H9 (cell line): Measurements from ENCODE around the gene CORO7. TPM values are rescaled to one million over a fixed set of nuclear protein-coding genes. Genes with fewer than 3 reads are reported as not detected.

Experiments used
- DNase-seq: peaks from one replicate; pipeline ENCODE4 v3.0.0-alpha.2; 2017
- H2AFZ ChIP-seq: one replicate; pipeline ENCODE4 v1.6.1; 2013; ENCODE audit warnings: mild to moderate bottlenecking, low read length, control low read depth, moderate library complexity
- H2AK5ac ChIP-seq: 2 replicates; pipeline ENCODE4 v1.6.1; 2013; ENCODE audit warnings: low read length, control low read depth, mixed read lengths; ENCODE audit not compliant: insufficient read length
- H2BK120ac ChIP-seq: one replicate; pipeline ENCODE4 v1.6.1; 2013; ENCODE audit warnings: low read depth, mild to moderate bottlenecking, low read length, control low read depth, inconsistent platforms; ENCODE audit not compliant: poor library complexity, severe bottlenecking
- H2BK12ac ChIP-seq: 2 replicates; pipeline ENCODE4 v1.6.1; 2013; ENCODE audit warnings: low read length, control low read depth, mixed read lengths, low read depth; ENCODE audit not compliant: insufficient read length
- H2BK15ac ChIP-seq: 2 replicates; pipeline ENCODE4 v1.6.1; 2013; ENCODE audit warnings: low read depth, low read length, control low read depth
- H2BK20ac ChIP-seq: one replicate; pipeline ENCODE4 v1.6.1; 2013; ENCODE audit warnings: low read depth, mild to moderate bottlenecking, low read length, control low read depth, inconsistent platforms; ENCODE audit not compliant: poor library complexity, severe bottlenecking
- H2BK5ac ChIP-seq: 2 replicates; pipeline ENCODE4 v1.6.1; 2013; ENCODE audit warnings: low read length, control low read depth, mixed read lengths; ENCODE audit not compliant: insufficient read length
- H3K14ac ChIP-seq: 2 replicates; pipeline ENCODE4 v1.6.1; 2013; ENCODE audit warnings: low read length, control low read depth; ENCODE audit not compliant: insufficient read depth
- H3K18ac ChIP-seq: 2 replicates; pipeline ENCODE4 v1.6.1; 2013; ENCODE audit warnings: low read depth, mild to moderate bottlenecking, mixed read lengths, low read length, control low read depth; ENCODE audit not compliant: insufficient read length
- H3K23ac ChIP-seq: 2 replicates; pipeline ENCODE4 v1.6.1; 2013; ENCODE audit warnings: low read length, control low read depth, mixed read lengths, low read depth; ENCODE audit not compliant: insufficient read length
- H3K23me2 ChIP-seq: 2 replicates; pipeline ENCODE4 v1.6.1; 2013; ENCODE audit warnings: low read depth, mild to moderate bottlenecking, mixed read lengths, low read length, control low read depth; ENCODE audit not compliant: insufficient read length, poor library complexity, severe bottlenecking
- H3K27ac ChIP-seq: 2 replicates; pipeline ENCODE4 v1.5.1; 2013; ENCODE audit warnings: low read length, control low read depth, mixed read lengths, low read depth; ENCODE audit not compliant: insufficient read length
- H3K27me3 ChIP-seq: 2 replicates; pipeline ENCODE4 v1.6.1; 2013; ENCODE audit warnings: low read length, control low read depth, inconsistent platforms; ENCODE audit not compliant: insufficient read depth
- H3K4ac ChIP-seq: 2 replicates; pipeline ENCODE4 v1.6.1; 2013; ENCODE audit warnings: low read depth, mild to moderate bottlenecking, control low read depth, inconsistent platforms, low read length, moderate library complexity
- H3K4me1 ChIP-seq: 2 replicates; pipeline ENCODE4 v1.6.1; 2013; ENCODE audit warnings: low read length, control low read depth, inconsistent platforms; ENCODE audit not compliant: insufficient read depth
- H3K4me2 ChIP-seq: 2 replicates; pipeline ENCODE4 v1.6.1; 2013; ENCODE audit warnings: low read length, control low read depth, mixed read lengths; ENCODE audit not compliant: insufficient read length, insufficient read depth
- H3K56ac ChIP-seq: 2 replicates; pipeline ENCODE4 v1.6.1; 2013; ENCODE audit warnings: low read depth, mild to moderate bottlenecking, mixed read lengths, low read length, control low read depth; ENCODE audit not compliant: insufficient read length
- H3K79me1 ChIP-seq: 2 replicates; pipeline ENCODE4 v1.6.1; 2013; ENCODE audit warnings: low read depth, mild to moderate bottlenecking, moderate library complexity, low read length, control low read depth, inconsistent platforms; ENCODE audit not compliant: insufficient read depth, poor library complexity, severe bottlenecking
- H3K79me2 ChIP-seq: 2 replicates; pipeline ENCODE4 v1.6.1; 2013; ENCODE audit warnings: low read length, control low read depth, inconsistent platforms; ENCODE audit not compliant: insufficient read depth
- H3K9ac ChIP-seq: 2 replicates; pipeline ENCODE4 v1.6.1; 2013; ENCODE audit warnings: low read length, control low read depth, mixed read lengths; ENCODE audit not compliant: insufficient read length; ENCODE audit errors: extremely low read depth
- H3K9me3 ChIP-seq: one replicate; pipeline ENCODE4 v1.6.1; 2013; ENCODE audit warnings: low read depth, low read length, inconsistent platforms; ENCODE audit not compliant: control insufficient read depth
- H3T11ph ChIP-seq: one replicate; pipeline ENCODE4 v1.6.1; 2013; ENCODE audit warnings: mild to moderate bottlenecking, low read length, control low read depth, inconsistent platforms
- H4K20me1 ChIP-seq: one replicate; pipeline ENCODE4 v1.6.1; 2013; ENCODE audit not compliant: control insufficient read depth, insufficient read length, insufficient read depth
- H4K5ac ChIP-seq: 2 replicates; pipeline ENCODE4 v1.6.1; 2013; ENCODE audit warnings: low read depth, mild to moderate bottlenecking, mixed read lengths, low read length, control low read depth; ENCODE audit not compliant: insufficient read length
- H4K8ac ChIP-seq: replicated peaks from 2 replicates; pipeline ENCODE4 v1.6.1; 2013; ENCODE audit warnings: low read length, control low read depth, mixed read lengths, low read depth; ENCODE audit not compliant: insufficient read length
- H4K91ac ChIP-seq: 2 replicates; pipeline ENCODE4 v1.6.1; 2013; ENCODE audit warnings: low read depth, mild to moderate bottlenecking, moderate library complexity, mixed read lengths, low read length, control low read depth; ENCODE audit not compliant: insufficient read length
- H3K27ac Mint-ChIP-seq, 3 experiments: 2 replicates in 2 of 3; 3 replicates in 1 of 3; pipeline ENCODE4 v1.8.0; 2020 to 2021; ENCODE audit warnings: mixed read lengths in 3 of 3, mild to moderate bottlenecking in 1 of 3, moderate library complexity in 1 of 3
- H3K27me3 Mint-ChIP-seq: 2 replicates; pipeline ENCODE4 v1.8.0; 2021; ENCODE audit warnings: low read depth, mild to moderate bottlenecking, moderate library complexity, mixed read lengths
- H3K36me3 Mint-ChIP-seq, 3 experiments: 2 replicates in 2 of 3; 3 replicates in 1 of 3; pipeline ENCODE4 v1.8.0; 2020 to 2021; ENCODE audit warnings: low read depth in 3 of 3, mixed read lengths in 3 of 3; ENCODE audit not compliant: insufficient read depth in 1 of 3
- H3K4me1 Mint-ChIP-seq, 2 experiments: 2 replicates each; pipeline ENCODE4 v1.8.0; 2020; ENCODE audit warnings: mixed read lengths in 2 of 2
- H3K4me3 Mint-ChIP-seq, 2 experiments: 2 replicates in 1 of 2; 3 replicates in 1 of 2; pipeline ENCODE4 v1.8.0; 2020 to 2021; ENCODE audit warnings: mild to moderate bottlenecking in 2 of 2, mixed read lengths in 2 of 2, moderate library complexity in 1 of 2
- H3K9me3 Mint-ChIP-seq, 2 experiments: 2 replicates in 1 of 2; 3 replicates in 1 of 2; pipeline ENCODE4 v1.8.0; 2020; ENCODE audit warnings: mild to moderate bottlenecking in 2 of 2, mixed read lengths in 2 of 2, moderate library complexity in 1 of 2
- CTCF ChIP-seq: fragments of 200-600 bp; sonication (generic); conservative IDR thresholded peaks from 3 replicates; pipeline ENCODE4 v1.8.0; 2021; ENCODE audit warnings: antibody characterized with exemption, mild to moderate bottlenecking
- WGBS: extraction: QIAGEN DNeasy Blood & Tissue Kit; methylation state at CpG from one replicate; pipeline ENCODE4 v1.1.7; 2013; ENCODE audit warnings: missing lambda C conversion rate, low lambda C conversion rate, mixed read lengths; ENCODE audit not compliant: insufficient read length; ENCODE audit errors: extremely low coverage; 5-methylcytosine and 5-hydroxymethylcytosine counted together
- total RNA-seq: library from RNA; stranded (reverse); gene quantifications from 2 replicates; pipeline ENCODE4 v1.2.1, GENCODE V29; 2021

Gene CORO7
- total RNA-seq, 1 experiment from 2014 or later: 38.4 TPM

- Mint-ChIP-seq H3K27ac (peak overlapping the region in 1 of 3 experiments; percentile 68; a peak in 1 of 7 replicates), H3K27me3 (no peaks in the 10 kb centered on the region), H3K36me3 (peaks cover 0 to 3% (median 2%) of the 10 kb centered on the region in 3 experiments; a peak in 4 of 7 replicates), H3K4me3 (no peak overlapping the region), H3K4me1 (peaks cover 6 to 21% of the 10 kb centered on the region in 2 experiments), H3K9me3 (no peaks in the 10 kb centered on the region)
- WGBS: no CpG with 5 or more reads among the region's 21 CpGs
- H3K4me2 ChIP-seq: no peak overlapping the region
- H3K4ac ChIP-seq: no peak overlapping the region
- no peaks in the 10 kb centered on the region for H3K9me3 ChIP-seq
- TF ChIP-seq CTCF: no peak
- no peaks in the 10 kb centered on the region for H3K23me2 ChIP-seq
- H3K27me3 ChIP-seq: no peaks in the 10 kb centered on the region
- no peak overlapping the region for H3K9ac ChIP-seq
- no peak overlapping the region for H4K91ac ChIP-seq
- no peak overlapping the region for H2BK12ac ChIP-seq
- no peak for DNase-seq
- H4K20me1 ChIP-seq: no peaks in the 10 kb centered on the region
- H4K5ac ChIP-seq: no peak overlapping the region
- H3K79me2 ChIP-seq: no peaks in the 10 kb centered on the region
- H3K4me1 ChIP-seq: no peaks in the 10 kb centered on the region; the same call in 1 of the 2 replicates
- no peak overlapping the region for H4K8ac ChIP-seq
- H3K56ac ChIP-seq: no peak overlapping the region
- H2BK5ac ChIP-seq: no peak overlapping the region
- no peak overlapping the region for H3T11ph ChIP-seq
- no peak overlapping the region for H3K18ac ChIP-seq
- H3K79me1 ChIP-seq: no peaks in the 10 kb centered on the region
- H3K27ac ChIP-seq: no peak overlapping the region
- H2BK20ac ChIP-seq: no peak overlapping the region
- no peak overlapping the region; the same call in 1 of the 2 replicates for H3K14ac ChIP-seq
- H2BK120ac ChIP-seq: no peak overlapping the region
- no peak overlapping the region for H2AFZ ChIP-seq
- no peak overlapping the region for H2AK5ac ChIP-seq
- no peak overlapping the region for H2BK15ac ChIP-seq
- no peak overlapping the region for H3K23ac ChIP-seq
Observed at GRCh38 chr16:4382795-4383357, 33.5 kb downstream of the CORO7 start.
